ENCODE measurements around the gene CLEC2D.
"Not testable (repeated sequence)": the region's sequence is repeated elsewhere in the genome, so short reads cannot be mapped to it uniquely, and the experiment has no call there.

Gene CLEC2D

GRCh38 chr12:9725213-9725870 lies 55.8 kb downstream of the CLEC2D start:
- no peak for DNase-seq

- no peak for DNase-seq
These were observed 58.3 kb downstream of the CLEC2D start for GRCh38 chr12:9727813-9728212.

GRCh38 chr12:9729082-9729481 lies 59.6 kb downstream of the CLEC2D start:
- no peak for DNase-seq

GRCh38 chr12:9730011-9730410 lies 60.5 kb downstream of the CLEC2D start:
- no peak for DNase-seq

- no peak for DNase-seq
These were observed 61.1 kb downstream of the CLEC2D start for GRCh38 chr12:9730591-9730990.

GRCh38 chr12:9731393-9731792 lies 61.9 kb downstream of the CLEC2D start:
- DNase-seq: no peak

- DNase-seq: no peak
These were observed 62.3 kb downstream of the CLEC2D start for GRCh38 chr12:9731797-9732196.

- no peak for DNase-seq
These were observed 63.5 kb downstream of the CLEC2D start, which contains the start of gene CLECL1 for GRCh38 chr12:9732921-9733461. Gene CLECL1 (minus strand): TSS chr12:9733097.

GRCh38 chr12:9735601-9736000 lies 66.1 kb downstream of the CLEC2D start:
- DNase-seq: no peak

- DNase-seq: no peak
These were observed 67.6 kb downstream of the CLEC2D start for GRCh38 chr12:9736936-9737705.

- not testable (repeated sequence) for DNase-seq
These were observed 69.4 kb downstream of the CLEC2D start for GRCh38 chr12:9738905-9739304.

- DNase-seq: not testable (repeated sequence)
These were observed 70.0 kb downstream of the CLEC2D start for GRCh38 chr12:9739404-9740105.

- no peak for DNase-seq
These were observed 70.7 kb downstream of the CLEC2D start for GRCh38 chr12:9740106-9740750.

GRCh38 chr12:9741726-9742125 lies 72.2 kb downstream of the CLEC2D start:
- no peak for DNase-seq

GRCh38 chr12:9742661-9743060 lies 73.1 kb downstream of the CLEC2D start:
- DNase-seq: no peak

GRCh38 chr12:9745199-9745598 lies 75.7 kb downstream of the CLEC2D start:
- no peak for DNase-seq

All from nucleus accumbens (tissue), 56 donors.